NCI-H187 (cell line): ENCODE measurements around the gene WHRN.

ENCODE experiments used
- DNase-seq, 2 experiments: peaks; one replicate each; lab custom pipeline; 2025; lab: John Stamatoyannopoulos, UW

The WHRN gene

GRCh38 chr9:114397848-114398605 is 107.2 kb downstream of the WHRN start:
- peak; percentile 75 to 87 for DNase-seq

GRCh38 chr9:114397219-114397847 is 107.9 kb downstream of the WHRN start:
- DNase-seq, result no peak

DNA sequence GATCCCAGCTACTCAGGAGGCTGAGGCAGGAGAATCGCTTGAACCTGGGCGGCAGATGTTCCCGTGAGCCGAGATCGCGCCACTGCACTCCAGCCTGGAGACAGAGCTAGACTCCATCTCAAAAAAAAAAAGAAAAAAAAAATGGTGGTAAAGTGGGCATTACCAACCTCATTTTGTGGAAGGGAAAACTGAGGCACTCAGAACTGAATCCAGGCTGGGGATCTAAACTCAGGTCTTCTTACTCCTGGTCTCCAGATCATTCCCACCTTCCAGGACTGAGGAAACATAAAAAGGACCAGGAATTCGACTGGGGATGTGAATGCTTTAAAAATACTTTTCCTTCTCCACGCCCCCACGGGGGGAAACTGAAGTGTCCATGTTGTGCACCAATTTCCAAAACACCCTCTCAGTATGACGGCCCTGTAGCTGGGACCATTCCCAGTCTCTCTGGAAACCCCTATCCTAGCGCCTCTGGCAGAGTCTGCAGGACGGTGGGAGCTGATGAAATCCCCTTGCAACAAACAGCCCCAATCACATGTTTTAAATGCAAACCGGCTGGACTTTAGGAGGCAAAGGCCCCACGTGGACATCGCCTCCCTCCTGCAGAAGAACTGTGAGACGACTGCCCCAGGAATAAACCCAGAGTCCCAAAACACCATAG is 108.6 kb downstream of the WHRN start:
- DNase-seq, result no peak

DNA sequence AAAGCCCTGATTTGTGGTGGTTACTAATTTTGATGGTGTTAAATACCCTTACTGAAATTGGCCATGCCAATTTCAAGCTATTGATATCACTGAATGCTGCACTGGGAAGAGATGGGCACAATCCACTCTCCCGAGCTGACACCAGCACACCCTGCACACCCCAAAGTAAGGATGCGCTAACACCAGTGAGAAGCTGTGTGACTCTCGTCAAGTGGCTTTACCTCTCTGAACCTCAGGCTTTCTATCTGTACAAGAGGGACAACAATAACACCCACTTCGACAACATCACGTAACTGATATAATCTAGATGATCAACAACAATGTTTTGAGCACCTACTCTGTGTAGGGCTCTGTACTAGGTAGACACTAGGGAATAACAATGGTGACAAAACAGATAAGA is 109.5 kb downstream of the WHRN start:
- DNase-seq, result no peak

DNA sequence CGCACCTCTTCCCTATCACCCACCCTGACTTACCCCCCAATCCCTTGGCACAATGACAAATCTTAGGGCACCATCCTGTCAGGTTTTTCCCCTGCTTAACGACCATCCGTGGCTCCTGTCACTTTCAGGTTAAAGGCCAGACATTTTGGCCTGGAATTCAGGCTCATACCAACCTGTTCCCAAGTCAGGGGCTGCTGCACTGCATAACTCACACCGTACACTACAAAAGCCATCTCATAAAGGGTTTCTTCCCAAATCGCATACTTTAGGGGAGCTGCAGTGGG is 110.0 kb downstream of the WHRN start:
- DNase-seq, result no peak

DNA sequence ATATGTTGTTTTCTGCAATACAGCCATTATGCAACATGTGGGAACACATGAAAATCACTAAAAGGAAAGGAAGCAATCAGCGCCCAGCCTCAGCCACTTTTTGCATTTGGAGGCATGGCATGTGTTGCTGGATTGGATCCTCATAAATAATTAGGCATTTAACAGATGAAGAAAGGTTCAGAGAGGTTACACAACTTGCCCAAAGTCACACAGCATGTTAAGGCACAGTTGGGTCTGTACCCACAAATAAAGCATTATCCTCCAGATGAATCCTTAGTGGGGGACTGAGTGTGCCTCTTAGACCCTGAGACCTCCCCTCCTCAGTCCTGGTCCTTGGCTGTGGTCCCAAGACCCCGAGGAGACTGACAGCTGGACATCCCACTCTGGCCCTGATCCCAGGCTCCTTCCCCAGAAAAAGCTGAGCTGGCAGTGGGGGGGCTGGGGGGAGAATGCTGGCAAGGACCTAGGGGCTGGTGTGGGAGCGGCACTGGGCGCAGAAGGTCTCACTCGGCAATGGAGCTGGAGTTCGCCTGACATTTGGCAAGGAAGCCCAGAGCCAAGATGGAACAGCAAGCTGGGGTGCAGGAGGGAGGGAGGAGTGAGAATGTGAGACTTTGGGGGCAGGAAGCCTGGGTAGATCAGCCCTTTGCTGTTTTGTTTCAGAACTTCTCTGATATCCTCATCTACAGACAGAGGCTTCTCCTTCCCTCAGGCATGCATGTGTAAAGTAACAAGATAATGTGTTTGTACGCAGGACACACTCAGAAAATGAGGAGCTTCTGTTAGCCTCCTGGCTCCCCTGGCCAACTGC is 110.5 kb downstream of the WHRN start:
- no peak for DNase-seq

GRCh38 chr9:114392749-114393112 is 112.5 kb downstream of the WHRN start:
- DNase-seq, result no peak

DNA sequence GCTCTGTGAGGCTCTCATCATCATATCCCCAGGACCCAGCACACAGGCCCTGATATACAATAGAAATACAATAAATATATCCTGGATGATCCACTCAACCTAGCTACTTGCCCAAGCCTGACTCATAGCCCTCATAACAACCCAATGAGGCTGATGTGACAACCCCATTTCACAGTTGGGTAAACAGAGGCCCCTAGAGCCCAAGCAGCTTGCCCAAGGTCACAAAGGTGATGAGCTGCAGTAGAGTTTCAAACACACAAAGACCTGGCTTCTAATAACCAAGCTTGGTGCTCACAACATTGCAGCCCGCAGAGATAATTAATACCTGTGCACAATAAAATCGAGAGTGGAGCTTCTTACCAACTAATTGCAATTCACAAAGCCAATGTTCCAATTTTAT is 114.3 kb downstream of the WHRN start:
- no peak for DNase-seq

- no peak for DNase-seq
These were observed 115.5 kb downstream of the WHRN start for GRCh38 chr9:114389612-114390368.

DNA sequence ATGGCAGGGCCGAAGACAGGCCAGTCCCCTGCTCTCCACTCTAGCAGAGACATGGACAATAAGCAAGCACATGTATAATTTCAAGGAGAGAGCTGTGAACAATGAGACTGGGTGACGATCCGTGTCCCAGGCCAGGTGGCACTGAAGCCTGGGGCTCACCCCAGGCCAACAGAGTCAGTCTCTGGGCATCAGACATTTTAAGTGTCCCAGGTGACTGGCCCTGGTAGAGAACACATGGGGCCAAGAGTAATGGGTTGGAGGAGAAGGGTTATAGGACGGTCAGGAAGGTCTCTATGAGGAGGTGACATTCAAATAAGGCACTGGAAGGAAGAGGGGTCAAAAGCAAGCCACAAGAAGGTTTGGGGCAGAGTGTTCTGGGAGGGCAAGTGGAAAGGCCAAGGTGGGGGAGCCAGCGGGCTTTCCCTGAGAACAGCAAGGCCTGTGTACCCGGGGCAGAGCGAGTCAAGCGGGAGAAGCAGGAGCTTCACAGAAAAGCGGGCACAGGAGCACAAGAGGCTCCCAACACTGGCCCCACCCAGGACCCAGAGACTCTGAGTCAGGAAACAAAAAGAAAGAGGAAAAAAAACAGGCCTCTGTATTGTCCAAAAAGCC is 116.4 kb downstream of the WHRN start:
- no peak for DNase-seq

DNA sequence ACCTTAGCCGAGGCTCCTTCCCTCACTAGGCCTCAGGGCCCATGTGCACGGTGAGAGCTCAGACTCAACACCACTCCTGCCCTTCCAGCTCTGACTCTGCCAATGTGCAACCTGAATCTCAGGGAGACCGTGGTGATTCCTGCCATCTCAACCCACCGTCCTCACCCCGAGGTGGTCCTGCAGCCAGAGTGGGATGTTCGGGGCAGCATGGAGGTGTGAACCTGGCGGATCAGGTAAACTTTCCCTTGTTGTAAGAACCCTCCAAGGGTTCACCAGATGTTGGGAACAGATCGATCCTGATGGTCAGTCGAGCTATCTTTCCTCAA is 117.0 kb downstream of the WHRN start:
- no peak for DNase-seq

- no peak for DNase-seq
These were observed 117.5 kb downstream of the WHRN start, which contains the start of gene AKNA for GRCh38 chr9:114387680-114388356. AKNA (minus strand) TSS chr9:114387982; CDS start chr9:114381333, 6,649 bp downstream.

GRCh38 chr9:114386886-114387679 is 118.2 kb downstream of the WHRN start:
- no peak for DNase-seq

GRCh38 chr9:114386361-114386885 is 118.8 kb downstream of the WHRN start:
- DNase-seq, result no peak

GRCh38 chr9:114385397-114386181 is 119.7 kb downstream of the WHRN start:
- DNase-seq, result no peak

DNA sequence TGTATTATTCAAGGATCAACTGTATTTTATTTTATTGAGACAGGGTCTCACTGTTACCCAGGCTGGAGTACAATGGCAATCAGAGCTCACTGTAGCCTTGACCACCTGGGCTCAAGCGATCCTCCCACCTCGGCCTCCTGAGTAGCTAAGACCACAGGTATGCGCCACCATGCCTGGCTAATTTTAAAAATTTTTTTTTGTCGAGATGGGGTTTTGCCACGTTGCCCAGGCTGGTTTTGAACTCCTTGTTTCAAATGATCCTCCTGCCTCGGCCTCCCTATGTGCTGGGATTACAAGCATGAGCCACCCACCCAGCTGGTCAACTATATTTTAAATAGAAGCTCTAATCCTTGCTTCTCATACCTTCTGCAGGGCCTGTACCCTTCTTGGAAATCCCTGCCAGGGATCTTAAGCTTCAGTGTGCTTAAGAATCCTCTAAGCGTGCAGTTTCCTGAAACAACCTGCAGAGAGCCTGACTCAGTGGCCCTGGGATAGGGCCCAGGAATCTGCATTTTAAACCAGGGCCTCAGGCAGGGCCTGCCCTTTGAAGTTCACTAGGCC is 120.4 kb downstream of the WHRN start:
- no peak for DNase-seq

- no peak for DNase-seq
These were observed 120.9 kb downstream of the WHRN start for GRCh38 chr9:114384341-114384740.

DNA sequence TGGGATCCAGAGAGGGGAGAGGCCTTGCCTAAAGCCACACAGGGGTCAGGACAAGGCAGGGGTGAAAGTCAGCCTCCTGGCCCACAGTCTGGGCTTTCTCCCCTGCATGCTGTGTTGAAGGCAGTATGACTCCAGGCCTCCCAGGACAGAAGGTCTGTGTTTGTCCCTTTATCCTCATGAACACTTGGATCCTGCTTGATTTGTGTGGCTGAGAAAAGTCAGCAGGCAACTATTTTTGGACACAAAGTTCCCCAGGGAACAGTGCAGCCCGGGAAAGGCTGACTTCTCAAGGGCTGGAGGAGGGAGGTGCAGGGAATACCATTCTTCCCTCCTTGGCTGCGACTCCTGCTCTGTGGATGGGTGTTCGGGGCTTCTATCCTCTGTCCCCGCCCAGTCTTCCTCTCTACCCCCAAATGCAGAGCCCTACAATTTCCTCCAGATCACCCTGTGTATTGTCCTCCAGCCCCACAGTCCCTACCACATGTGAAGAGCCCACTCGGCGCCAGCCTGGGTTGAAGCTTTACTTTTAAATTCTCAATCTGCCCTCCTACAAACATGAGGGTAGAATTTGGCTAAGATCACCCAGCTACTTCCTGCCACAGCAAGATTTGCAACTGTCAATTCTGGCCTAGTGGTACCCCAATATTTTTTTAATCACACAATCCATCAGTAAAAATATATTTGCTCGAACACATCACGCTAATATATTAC is 121.6 kb downstream of the WHRN start:
- DNase-seq, result no peak
